Adrenal gland (tissue), 12 donors: ENCODE measurements around the gene MED27. TPM values are rescaled to one million over a fixed set of nuclear protein-coding genes. Genes with fewer than 3 reads are reported as not detected.

Experiments used
- DNase-seq, 7 donors: peaks; one replicate each; pipeline ENCODE4 v3.0.0-alpha.2; 2019 to 2020
- H3K27ac ChIP-seq, 5 donors: fragments of 200-600 bp; sonication (generic) in 4 of 5; 1 replicate in 3 of 5; 2 replicates in 2 of 5; pipeline versions ENCODE4 v1.5.1 to v1.8.0; 2016 to 2020; ENCODE audit warnings: mild to moderate bottlenecking in 1 of 5
- H3K27me3 ChIP-seq: fragments of 200-600 bp; 2 replicates; pipeline ENCODE4 v1.8.0; 2021
- H3K36me3 ChIP-seq, 2 donors: fragments of 200-600 bp; replicated peaks in 1 of 2; 1 replicate in 1 of 2; 2 replicates in 1 of 2; pipeline versions ENCODE4 v1.5.1 to v1.8.0; 2018 to 2022
- H3K4me1 ChIP-seq, 2 donors: fragments of 200-600 bp; replicated peaks in 1 of 2; 1 replicate in 1 of 2; 2 replicates in 1 of 2; pipeline versions ENCODE4 v1.5.1 to v1.8.0; 2018 to 2021
- H3K4me3 ChIP-seq, 4 donors: fragments of 200-600 bp; sonication (generic) in 3 of 4; one replicate each; pipeline ENCODE4 v1.5.1; 2016 to 2018
- H3K9me3 ChIP-seq, 3 donors: fragments of 200-600 bp; sonication (generic) in 1 of 3; replicated peaks in 1 of 3; 1 replicate in 2 of 3; 2 replicates in 1 of 3; pipeline versions ENCODE4 v1.5.1 to v1.8.0; 2016 to 2021
- CTCF ChIP-seq, 6 experiments: fragments of 450-650 bp in 4 of 6; fragments of 200-600 bp in 2 of 6; sonication (generic) in 1 of 6; IDR thresholded peaks; 1 replicate in 5 of 6; 2 replicates in 1 of 6; pipeline versions ENCODE4 v1.5.1 to v1.8.0; 2016 to 2021; ENCODE audit warnings: antibody characterized with exemption in 6 of 6, mild to moderate bottlenecking in 2 of 6, moderate library complexity in 1 of 6
- POLR2A ChIP-seq, 2 donors: fragments of 450-650 bp; IDR thresholded peaks; one replicate each; pipeline ENCODE4 v1.6.1; 2017; ENCODE audit warnings: antibody characterized with exemption in 2 of 2, mild to moderate bottlenecking in 2 of 2, moderate library complexity in 1 of 2
- WGBS, 4 donors: extraction: QIAGEN DNeasy Blood & Tissue Kit in 2 of 4; methylation state at CpG; one replicate each; pipeline versions ENCODE4 v1.1.5 to v1.1.7; 2013 to 2017; 5-methylcytosine and 5-hydroxymethylcytosine counted together
- intact Hi-C, 2 donors: fragments of 100-400 bp; cut with DNase I; formaldehyde crosslinking; loops; one replicate each; pipeline versions ENCODE4 v1.14.1 to v1.15.0; 2022 to 2023
- polyA plus RNA-seq, 3 donors: library from polyadenylated mRNA; stranded (reverse); fragments of 200-250 nt in 2 of 3; fragments of 350-450 nt in 1 of 3; fragmentation: Illumina TruSeq in 1 of 3; extraction: RNeasy Lipid Tissue Mini Kit (QIAGEN cat#74804) in 1 of 3; gene quantifications; one replicate each; pipeline ENCODE4 v1.2.3, GENCODE V29; 2013 to 2014
- total RNA-seq, 9 donors: library from RNA; depleted of rRNA in 4 of 9; stranded (reverse); fragments of >200 nt in 4 of 9; fragments of 120-200 nt in 1 of 9; fragmentation: NEBNext Ultra II Directional in 1 of 9; extraction: Animal tissue kit (Norgen Biotek cat#: 25700) in 1 of 9; gene quantifications; one replicate each; pipeline versions ENCODE4 v1.1.0 to v1.2.4, GENCODE V29; 2013 to 2023
- donor health status: healthy with polysubstance abuse.
- donor health status: Bipolar disorder and iron deficiency.
- donor health status: DM: yes; HTN: yes; CAD: no.
- donor health status: DM: no; HTN: no; CAD: no.
- donor health status: DM: no; HTN: no; CAD: no.
- donor health status: DM: yes; HTN: yes; CAD: no.

MED27 gene
- total and polyA plus RNA-seq, 12 donors: 12.2 to 37.4 (median 15.9) TPM

DNA sequence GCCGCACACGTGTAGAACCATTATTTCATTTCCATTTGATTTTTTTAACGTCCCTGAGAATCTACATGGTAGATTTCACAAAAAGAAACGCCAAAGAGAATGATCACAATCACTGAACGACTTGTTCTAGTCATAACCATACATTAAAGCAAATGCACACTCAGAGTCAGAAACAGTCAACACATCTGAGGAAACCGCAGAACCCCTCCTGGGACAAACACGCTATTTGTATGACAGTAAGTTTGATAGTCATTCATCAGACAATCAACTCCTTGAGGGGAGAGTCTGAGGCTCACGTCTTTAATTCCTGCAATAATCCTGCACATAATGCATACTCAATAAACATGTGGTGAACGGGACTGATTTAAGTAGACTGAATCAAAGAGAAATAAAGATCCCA is 129.2 kb downstream of the MED27 start:
- H3K27ac ChIP-seq: no peak overlapping the region
- H3K36me3 ChIP-seq: no peaks in the 10 kb centered on the region
- intact Hi-C loops: no loop called here
- 88 to 95% (median 92%) methylated on average over 9 of the region's 9 CpGs for WGBS, 4 donors
- no peaks in the 10 kb centered on the region for H3K4me1 ChIP-seq
- no peaks in the 10 kb centered on the region for H3K27me3 ChIP-seq
- TF ChIP-seq POLR2A (IDR thresholded peaks at IDR 0.05) (no peak), CTCF (IDR thresholded peaks at IDR 0.05) (no peak)
- no peak for DNase-seq
- no peak overlapping the region for H3K4me3 ChIP-seq
- no peaks in the 10 kb centered on the region for H3K9me3 ChIP-seq

DNA sequence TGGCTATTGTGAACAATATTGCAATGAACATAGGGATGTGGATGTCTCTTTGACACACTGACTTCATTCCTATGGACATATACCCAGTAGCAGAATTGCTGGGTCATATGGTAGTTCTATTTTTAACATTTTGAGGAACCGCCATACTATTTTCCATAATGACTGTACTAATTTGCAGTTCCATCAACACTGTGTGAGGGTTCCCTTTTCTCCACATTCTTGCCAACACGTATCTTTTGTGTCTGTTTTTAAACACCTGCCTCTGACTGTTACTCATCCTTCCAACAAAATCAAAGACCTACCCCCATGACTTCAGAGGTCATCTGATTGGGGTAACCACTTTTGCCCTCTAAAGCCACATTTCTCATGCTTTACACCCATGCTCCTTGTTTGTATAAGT is 133.5 kb downstream of the MED27 start:
- no peak for DNase-seq
- 82 to 89% (median 85%) methylated on average over 2 of the region's 2 CpGs for WGBS, 4 donors

GRCh38 chr9:131943351-131943841 is 136.3 kb downstream of the MED27 start:
- intact Hi-C loops: no loop called here
- H3K4me1 ChIP-seq: no peaks in the 10 kb centered on the region
- no peak for TF ChIP-seq POLR2A (IDR thresholded peaks at IDR 0.05)
- no peak for TF ChIP-seq CTCF (IDR thresholded peaks at IDR 0.05)
- peaks cover 0 to 3% of the 10 kb centered on the region in 2 donors for H3K36me3 ChIP-seq
- H3K4me3 ChIP-seq: no peak overlapping the region
- H3K27me3 ChIP-seq: no peaks in the 10 kb centered on the region
- no peaks in the 10 kb centered on the region for H3K9me3 ChIP-seq
- H3K27ac ChIP-seq: no peak overlapping the region
- 93 to 96% (median 95%) methylated on average over 12 of the region's 12 CpGs for WGBS, 4 donors
- DNase-seq: no peak

More for the DNA sequence above, 133.5 kb downstream of the MED27 start:
- no peaks in the 10 kb centered on the region for H3K36me3 ChIP-seq
- H3K9me3 ChIP-seq: no peaks in the 10 kb centered on the region
- no peaks in the 10 kb centered on the region for H3K4me1 ChIP-seq
- no peak overlapping the region for H3K27ac ChIP-seq
- no peak for TF ChIP-seq CTCF (IDR thresholded peaks at IDR 0.05)
- intact Hi-C loops: no loop called here
- H3K4me3 ChIP-seq: no peak overlapping the region
- H3K27me3 ChIP-seq: no peaks in the 10 kb centered on the region

DNA sequence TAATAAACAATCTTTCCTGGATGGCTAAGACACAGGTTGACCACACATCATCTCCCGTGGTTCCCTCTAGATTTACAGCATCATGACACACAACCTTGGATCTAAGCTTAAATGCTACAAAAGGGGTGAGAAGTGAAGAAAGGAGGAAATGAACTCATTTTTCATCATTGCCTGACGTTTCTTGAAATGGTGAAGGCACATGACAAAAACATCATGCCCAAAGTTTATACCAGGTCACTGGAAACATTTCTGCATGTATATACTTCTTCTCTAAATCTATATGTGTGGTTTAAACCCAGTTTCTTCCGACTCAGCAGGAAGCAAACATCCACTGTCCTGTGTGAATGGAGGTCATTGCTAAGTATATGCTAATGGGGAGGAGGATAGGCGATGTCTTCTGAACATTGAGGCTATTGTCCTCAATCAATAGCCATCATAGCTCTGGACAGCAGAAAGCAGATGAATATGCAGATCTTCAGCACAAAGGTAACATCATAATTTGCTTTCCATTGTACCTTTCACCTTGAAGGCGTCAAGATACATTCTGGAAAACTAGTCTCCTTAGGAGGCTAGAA is 137.4 kb downstream of the MED27 start:
- Histone ChIP-seq H3K4me3 (no peak overlapping the region), H3K27ac (no peak overlapping the region), H3K4me1 (no peaks in the 10 kb centered on the region), H3K9me3 (no peaks in the 10 kb centered on the region), H3K36me3 (peaks cover 0 to 8% of the 10 kb centered on the region in 2 donors), H3K27me3 (no peaks in the 10 kb centered on the region)
- TF ChIP-seq POLR2A (IDR thresholded peaks at IDR 0.05) (no peak), CTCF (IDR thresholded peaks at IDR 0.05) (no peak)
- intact Hi-C loops: no loop called here
- WGBS, 4 donors: 79 to 92% (median 85%) methylated on average over 5 of the region's 5 CpGs
- DNase-seq: no peak
